Stimulated activated CD8-positive, alpha-beta memory T cell treated with anti-CD3 and anti-CD28 coated beads, Interleukin-2, amount 100 ng/mL, for 1 hour (primary cell): ENCODE results near the gene EML5.
"Not testable (repeated sequence)": the region's sequence is repeated elsewhere in the genome, so short reads cannot be mapped to it uniquely, and the experiment has no call there.

Source experiments
- DNase-seq, 2 donors: peaks; one replicate each; pipeline ENCODE4 v3.0.0-alpha.2; 2020; ENCODE audit warnings: low read depth in 2 of 2

The EML5 gene

DNA sequence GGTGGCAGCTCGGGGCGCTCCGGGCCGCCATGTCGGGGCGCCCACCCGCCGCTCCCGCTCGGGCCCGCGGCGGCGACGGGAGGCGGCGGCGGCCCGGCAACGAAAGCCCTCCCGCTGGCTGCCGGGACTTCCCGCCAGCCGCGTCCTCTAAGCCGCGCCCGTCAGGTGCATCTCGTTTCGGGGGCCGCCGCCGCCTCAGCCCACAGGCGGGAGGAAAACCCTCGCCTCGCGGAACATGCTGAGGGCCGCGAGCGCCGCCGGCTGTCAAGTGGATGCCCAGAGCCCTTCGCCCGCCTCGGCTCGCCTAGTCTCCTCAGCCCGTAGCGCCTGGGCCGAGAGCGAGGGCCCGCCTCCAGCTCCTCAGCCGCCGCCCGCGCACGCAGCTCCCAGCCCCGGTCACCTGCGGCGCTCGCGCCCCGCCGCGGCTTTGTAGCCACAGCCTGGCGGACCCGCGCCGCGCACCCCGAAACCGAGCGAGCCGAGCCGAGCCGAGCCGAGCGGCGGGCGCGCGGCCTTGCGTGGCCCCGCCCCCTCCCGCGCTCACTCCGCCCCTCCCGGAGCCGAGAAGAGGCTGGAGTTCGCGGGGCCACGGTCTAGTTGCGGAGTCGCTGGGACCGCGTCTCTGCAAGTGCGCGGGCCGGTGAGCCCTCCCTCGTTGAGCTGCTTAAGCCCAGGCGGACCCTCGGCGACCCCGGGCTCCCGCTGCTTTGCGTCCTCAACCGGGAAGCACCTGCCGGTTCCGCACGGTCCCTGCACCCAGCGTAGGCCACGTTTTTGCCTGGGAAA is at the start of gene EML5:
Gene EML5, minus strand, starts transcription at position 481 of the 786 bp plus-strand sequence. Its CDS starts 450 bp downstream, at position 31.
- DNase-seq: peak; percentile 49 to 63

GRCh38 chr14:88842414-88842813 is 49.7 kb upstream of the EML5 start:
- DNase-seq: no peak

DNA sequence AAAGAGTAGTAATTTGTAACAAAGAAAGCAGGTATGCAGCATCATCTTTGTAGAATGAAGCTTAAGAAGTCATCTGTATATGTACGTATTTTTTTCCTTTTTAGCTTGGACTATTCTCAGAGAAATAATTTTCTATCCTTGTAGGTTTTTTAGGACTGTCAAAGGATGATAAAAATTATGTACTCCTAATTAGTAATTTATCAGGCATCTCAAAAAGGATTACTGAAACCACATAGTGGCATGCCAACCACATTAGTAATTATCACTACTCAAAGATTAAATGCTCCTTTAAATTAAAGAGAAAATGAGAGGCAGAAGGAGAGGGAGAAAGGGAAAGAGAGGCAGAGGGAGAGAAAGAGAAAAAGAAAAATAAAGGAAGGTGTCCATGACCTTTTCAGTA is 49.0 kb upstream of the EML5 start:
- DNase-seq: no peak

DNA sequence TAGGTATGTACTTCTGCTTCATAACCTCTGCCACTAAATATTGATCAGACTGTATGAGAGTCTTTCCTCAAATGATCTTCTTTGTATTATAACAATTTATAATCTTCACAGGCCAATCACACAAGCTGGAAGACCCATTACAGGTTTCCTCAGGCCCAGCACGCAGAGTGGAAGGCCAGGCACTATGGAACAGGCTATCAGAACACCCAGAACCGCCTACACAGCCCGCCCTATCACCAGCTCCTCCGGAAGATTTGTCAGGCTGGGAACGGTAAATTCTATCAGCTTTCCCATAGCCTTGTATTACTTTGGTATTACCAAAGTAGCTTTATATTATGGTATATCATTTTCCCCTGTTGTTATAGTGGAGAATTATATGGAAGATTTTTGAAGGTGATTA is 48.2 kb upstream of the EML5 start:
- DNase-seq: no peak

DNA sequence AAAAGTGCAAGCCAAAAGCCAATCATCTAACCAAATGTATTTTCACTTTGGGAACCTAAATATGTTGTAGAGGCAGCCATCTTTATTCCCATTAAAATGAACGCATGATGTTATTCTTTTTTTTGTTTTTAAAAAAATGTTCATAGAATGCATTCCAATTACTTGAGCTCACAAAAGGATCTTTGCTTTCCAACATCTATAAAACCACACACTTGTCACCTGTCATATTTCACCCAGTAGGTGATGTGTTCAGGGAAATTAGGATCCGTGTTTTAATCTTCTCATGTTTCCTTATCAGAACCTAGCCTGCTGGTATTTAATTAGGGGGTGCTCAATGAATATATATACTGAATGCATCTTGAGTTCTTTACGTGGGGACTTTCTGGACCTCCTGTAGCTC is 45.3 kb upstream of the EML5 start:
- no peak for DNase-seq

GRCh38 chr14:88837495-88837894 is 44.7 kb upstream of the EML5 start:
- DNase-seq: no peak

- DNase-seq: no peak
Measured at GRCh38 chr14:88835661-88836060, 42.9 kb upstream of the EML5 start.

DNA sequence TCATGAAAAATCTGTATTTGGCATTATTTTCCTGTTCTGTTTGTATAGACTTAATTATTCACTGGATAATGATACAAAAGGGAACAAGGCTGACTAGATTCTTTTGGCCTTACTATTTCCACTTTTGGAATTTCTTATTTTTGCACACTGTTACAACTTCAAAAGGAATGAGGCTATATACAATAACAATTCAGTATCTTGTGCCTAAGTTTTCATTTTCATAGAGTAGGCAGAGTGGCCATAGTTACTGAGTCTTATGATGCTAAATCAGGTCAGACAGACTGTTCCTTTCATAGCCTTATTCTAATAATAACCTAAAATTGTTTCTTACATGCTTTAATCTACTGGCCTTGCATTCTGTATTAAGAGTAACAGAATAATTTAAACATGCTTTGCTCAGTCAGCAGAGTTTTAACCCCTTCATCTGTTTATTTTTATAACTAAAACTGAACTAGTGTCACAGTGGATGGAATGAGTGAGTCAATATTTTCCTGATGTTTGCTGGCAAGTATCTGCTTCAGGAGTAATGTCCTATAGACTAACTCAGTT is 42.2 kb upstream of the EML5 start:
- DNase-seq: no peak

- DNase-seq: no peak
Measured at GRCh38 chr14:88831284-88831683, 38.5 kb upstream of the EML5 start.

GRCh38 chr14:88829685-88830302 is 37.0 kb upstream of the EML5 start:
- DNase-seq: no peak

DNA sequence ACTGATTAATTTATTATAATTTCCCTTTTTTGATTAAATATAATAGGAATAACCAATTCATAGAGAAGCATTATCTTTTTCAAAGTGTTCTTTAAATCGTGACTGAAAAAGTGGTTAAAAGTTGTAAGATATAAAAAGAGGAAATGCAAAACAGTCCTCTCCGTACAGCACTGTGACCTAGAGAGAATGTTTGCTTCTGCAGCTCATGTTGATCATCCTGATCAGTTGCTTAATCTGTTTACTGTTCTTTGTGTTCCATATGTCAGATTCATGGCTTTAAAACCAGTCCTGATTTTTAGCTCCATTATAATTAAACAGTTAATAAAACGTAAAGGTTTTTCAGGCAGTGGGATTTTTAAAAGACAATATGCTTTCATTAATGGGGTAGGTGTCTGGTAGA is 36.4 kb upstream of the EML5 start:
- DNase-seq: no peak

DNA sequence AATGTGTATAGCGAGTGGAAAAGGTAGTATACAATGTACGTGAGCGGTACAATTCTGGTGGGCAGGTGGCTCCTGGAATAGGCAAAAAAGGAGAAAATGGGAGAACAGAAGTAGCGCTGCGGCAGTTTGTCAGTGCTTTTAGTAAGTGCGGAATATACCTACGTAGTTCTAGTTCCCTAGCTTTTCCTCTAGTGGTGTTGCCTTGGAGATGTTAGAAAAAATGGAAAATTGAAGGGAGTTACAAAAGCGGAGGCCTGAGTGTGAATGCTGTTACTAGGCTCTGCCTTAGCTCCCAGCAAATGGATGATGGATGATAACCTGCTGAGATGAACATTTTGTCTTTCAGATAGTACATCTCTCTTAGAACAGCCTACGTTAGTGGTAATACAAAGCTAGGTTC is 32.8 kb upstream of the EML5 start:
- no peak for DNase-seq

- DNase-seq: no peak
Measured at GRCh38 chr14:88825078-88825458, 32.3 kb upstream of the EML5 start.

DNA sequence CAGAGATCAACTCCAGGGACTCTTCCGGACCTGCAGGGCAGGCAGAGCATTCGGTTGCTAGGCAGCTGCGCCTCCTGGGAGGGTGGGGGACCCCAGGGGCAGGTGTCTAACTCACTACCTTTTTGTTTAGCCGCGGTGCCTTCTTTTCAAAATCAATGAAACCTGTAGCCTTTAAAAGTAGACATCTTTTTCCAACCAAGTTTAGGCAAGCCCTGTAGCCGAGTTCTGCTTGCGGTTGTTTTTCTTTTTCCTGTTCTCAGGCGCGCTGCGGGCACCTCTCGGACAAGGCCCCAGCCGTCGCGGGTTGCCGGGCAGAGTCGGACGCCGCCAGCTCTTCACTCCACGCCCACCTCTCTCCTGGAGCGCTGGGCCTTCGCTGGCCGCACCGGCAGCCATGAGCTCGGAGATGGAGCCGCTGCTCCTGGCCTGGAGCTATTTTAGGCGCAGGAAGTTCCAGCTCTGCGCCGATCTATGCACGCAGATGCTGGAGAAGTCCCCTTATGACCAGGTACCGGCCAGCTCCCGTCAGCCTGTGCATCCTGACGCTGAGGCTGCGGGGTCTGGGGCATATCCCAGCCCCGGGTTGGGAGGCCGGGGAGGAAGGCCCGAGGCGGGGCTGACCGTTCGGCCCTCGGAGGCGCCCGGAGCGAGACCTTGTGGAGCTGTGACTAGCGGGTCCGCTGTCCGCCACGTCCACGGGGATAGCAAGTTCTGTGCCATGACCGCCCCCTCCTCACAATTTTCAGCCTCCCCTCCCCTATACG is 31.7 kb upstream of the EML5 start, which contains the start of gene TTC8:
Gene TTC8, plus strand, starts transcription at position 338 of the 764 bp plus-strand sequence. Its CDS starts 57 bp downstream, at position 395.
- peak; percentile 66 to 71 for DNase-seq

DNA sequence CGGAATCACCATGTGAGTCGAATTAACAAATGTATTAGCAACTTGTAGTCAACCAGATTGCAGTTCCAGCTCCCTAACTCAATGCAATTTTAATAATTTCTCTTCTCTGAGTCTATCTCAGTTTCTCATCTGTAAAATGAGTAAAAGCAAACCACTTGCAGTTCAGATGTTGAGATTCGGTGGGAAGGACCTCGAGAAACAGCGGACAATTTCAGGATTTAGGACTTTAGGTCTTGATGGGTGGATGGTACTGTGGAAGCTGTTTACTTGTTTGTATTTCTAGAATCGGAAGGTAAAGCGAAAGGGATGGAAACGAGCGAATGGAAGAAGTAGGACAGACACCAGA is 31.2 kb upstream of the EML5 start:
- DNase-seq: no peak

DNA sequence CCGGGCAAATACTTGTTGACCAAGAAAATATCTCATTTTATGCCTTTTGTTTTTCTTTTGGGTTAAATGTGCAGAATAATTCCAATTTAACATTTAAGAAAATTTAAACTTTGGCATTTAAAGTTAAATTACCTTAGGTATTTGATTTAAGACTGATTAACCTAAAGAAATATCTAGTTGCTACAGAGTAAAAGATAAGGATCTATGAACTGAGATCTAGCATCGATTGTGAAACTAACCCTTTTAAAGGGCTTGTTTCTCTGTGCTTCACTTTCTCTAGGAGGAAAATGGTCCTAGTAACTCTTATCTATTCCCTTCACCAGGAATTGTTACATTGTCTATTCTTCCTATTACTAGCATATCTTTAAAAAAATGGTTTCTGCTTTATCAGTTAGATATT is 29.1 kb upstream of the EML5 start:
- no peak for DNase-seq

DNA sequence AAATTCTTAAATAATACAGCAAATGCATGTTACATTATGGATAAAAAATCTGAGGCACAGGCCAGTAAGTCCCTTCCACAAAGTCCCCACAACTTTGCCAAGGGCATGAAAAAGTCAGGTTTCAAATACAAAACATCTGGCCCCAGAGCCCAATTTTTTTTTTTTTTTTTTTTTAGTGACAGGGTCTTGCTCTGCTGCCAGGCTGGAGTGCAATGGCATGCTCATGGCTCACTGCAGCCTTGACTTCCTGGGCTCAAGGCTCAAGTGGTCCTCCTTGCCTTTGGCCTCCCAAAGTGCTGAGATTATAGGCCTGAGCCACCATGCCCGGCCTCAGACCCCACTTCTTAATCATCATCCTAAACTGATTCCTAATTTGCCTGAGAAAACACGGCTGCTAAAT is 28.6 kb upstream of the EML5 start:
- DNase-seq: no peak

DNA sequence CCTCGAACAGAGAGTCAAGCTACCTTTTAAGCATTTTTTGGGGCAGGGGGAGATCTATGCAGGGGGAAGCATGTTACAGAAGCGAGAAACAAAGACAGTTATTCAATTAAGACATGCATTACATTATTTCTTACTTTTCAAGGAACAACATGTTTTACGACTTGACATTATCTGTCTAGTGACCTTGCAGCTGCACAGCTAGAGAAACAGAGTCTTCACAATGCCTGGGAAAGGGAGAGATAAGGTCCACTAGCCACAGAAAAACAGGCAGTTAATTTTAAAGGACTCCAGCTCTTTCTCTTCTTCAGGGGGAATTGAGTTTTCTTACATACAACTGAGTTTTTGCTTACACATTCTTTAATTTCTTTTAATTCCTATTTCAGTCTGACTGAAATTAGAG is 26.9 kb upstream of the EML5 start:
- not testable (repeated sequence) for DNase-seq

GRCh38 chr14:88818018-88818417 is 25.3 kb upstream of the EML5 start:
- DNase-seq: no peak

DNA sequence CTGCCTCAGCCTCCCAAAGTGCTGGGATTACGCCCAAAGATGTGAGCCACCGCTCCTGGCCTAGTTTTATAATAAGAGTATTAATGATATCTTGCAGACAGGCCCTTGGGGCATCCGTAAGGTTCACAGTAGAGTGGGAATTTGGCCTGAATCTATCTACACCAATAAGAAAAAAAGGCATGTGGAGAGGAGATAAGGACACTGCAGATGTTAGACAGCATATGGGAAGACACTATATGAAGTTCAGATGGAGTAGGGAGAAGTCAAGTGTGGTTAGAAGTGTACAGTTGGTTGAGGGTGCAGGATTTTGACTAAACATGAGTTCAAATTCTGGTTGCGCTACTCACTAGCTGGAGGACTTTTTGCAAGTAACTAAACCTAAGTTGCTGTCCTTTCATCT is 23.2 kb upstream of the EML5 start:
- DNase-seq: no peak

GRCh38 chr14:88808359-88808758 is 15.6 kb upstream of the EML5 start:
- DNase-seq: no peak

- DNase-seq: no peak
Measured at GRCh38 chr14:88804477-88804876, 11.7 kb upstream of the EML5 start.

DNA sequence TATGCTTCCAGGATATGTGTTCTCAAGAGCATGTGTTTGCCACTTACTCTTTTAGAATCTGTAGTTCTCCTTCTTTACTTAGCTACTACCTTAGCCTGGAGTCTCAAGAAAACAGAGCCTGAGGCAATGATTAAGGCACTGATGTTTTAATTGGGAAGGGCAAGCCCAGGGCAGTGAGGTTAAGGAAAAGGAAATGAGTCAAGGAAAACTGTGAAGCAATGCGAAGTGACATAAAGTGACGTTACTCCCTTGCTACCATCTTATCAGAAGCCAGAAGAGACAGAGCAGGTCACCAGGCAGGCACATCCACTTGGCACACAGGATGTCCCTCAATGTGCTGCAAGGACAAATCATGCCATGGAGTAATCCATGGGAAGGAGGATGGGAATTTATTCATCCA is 11.3 kb upstream of the EML5 start:
- DNase-seq: no peak
